Activated CD8-positive, alpha-beta memory T cell treated with anti-CD3 and anti-CD28 coated beads for 36 hours (primary cell): ENCODE results near the gene ERH. TPM values are rescaled to one million over a fixed set of nuclear protein-coding genes. Genes with fewer than 3 reads are reported as not detected.
"Not testable (repeated sequence)": the region's sequence is repeated elsewhere in the genome, so short reads cannot be mapped to it uniquely, and the experiment has no call there.

Experiments
- CTCF ChIA-PET: fragments of 350-600 bp; sonication (Branson Sonifier 250); formaldehyde crosslinking; loops from one replicate; lab custom pipeline; 2021; ENCODE audit warnings: antibody characterized with exemption; lab: Charles Lee
- POLR2A ChIA-PET: fragments of 350-600 bp; sonication (Branson Sonifier 250); formaldehyde crosslinking; loops from one replicate; lab custom pipeline; 2021; ENCODE audit warnings: antibody characterized with exemption; lab: Charles Lee
- total RNA-seq, 2 experiments: library from RNA; stranded (reverse); gene quantifications; one replicate each; pipeline ENCODE4 v1.2.3, GENCODE V29; 2021

Gene ERH
- total RNA-seq, result 100 to 1,000 TPM; 386 to 398 TPM

GRCh38 chr14:69398053-69398817 lies at the start of gene ERH, which contains the start of gene SLC39A9:
Gene ERH (minus strand): TSS chr14:69398299. CDS start chr14:69398233, 66 bp downstream.
Gene SLC39A9 (plus strand): TSS chr14:69398692. CDS start chr14:69399370, 678 bp downstream.
- CTCF ChIA-PET, result interaction anchor here (1.1 kb wide), 1 partner anchor 19 kb away, joined by 3 read pairs; no protein-coding TSS in a partner anchor
- POLR2A ChIA-PET, result interaction anchor here (0.5 to 1.1 kb wide), 7 partner anchors 19 to 251 kb away, joined by 3 read pairs; no protein-coding TSS in a partner anchor

GRCh38 chr14:69443296-69443805 lies 45.3 kb upstream of the ERH start:
- ChIA-PET POLR2A (no interaction called here), CTCF (no interaction called here)

GRCh38 chr14:69441948-69442347 lies 43.8 kb upstream of the ERH start:
- ChIA-PET POLR2A (no interaction called here), CTCF (no interaction called here)

DNA sequence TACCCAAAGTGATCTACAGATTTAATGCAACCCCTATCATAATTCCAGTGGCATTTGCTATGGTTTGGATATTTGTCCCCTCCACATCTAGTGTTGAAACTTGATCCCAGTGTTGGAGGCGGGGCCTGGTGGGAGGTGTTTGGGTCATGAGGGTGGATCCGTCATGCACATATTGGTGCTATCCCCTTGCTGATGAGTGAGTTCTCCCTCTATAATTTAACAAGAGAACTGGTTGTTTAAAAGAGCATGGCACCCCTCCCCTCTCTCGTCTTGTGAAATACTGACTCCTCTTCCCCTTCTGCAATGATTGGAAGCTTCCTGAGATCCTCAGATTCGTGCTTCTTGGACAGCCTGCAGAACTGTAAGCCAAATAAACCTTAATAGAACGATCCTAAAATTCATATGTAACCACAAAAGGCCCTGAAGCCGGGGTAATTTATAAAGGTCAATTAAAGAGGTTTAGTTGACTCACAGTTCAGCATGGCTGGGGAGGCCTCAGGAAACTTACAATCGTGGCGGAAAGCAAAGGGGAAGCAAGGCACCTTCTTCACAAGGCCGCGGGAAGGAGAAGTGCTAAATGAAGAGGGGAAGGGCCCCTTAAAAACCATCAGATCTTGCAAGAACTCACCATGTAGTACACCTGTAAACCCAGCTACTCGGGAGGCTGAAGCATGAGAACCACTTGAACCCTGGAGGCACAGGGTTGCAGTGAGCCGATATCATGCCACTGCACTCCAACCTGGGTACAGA lies 41.6 kb upstream of the ERH start:
- ChIA-PET CTCF (no interaction called here), POLR2A (no interaction called here)

- CTCF ChIA-PET, result no interaction called here
Observed at GRCh38 chr14:69432364-69432763, 34.3 kb upstream of the ERH start.

GRCh38 chr14:69430306-69430939 lies 32.3 kb upstream of the ERH start:
- CTCF ChIA-PET, result no interaction called here
- POLR2A ChIA-PET, result no interaction called here

More at GRCh38 chr14:69432364-69432763, 34.3 kb upstream of the ERH start:
- POLR2A ChIA-PET, result no interaction called here

- CTCF ChIA-PET, result no interaction called here
Observed at GRCh38 chr14:69429643-69430042, 31.5 kb upstream of the ERH start.

GRCh38 chr14:69428289-69428998 lies 30.3 kb upstream of the ERH start:
- ChIA-PET POLR2A (no interaction called here), CTCF (no interaction called here)

More at GRCh38 chr14:69429643-69430042, 31.5 kb upstream of the ERH start:
- POLR2A ChIA-PET, result no interaction called here

GRCh38 chr14:69427596-69427995 lies 29.5 kb upstream of the ERH start:
- CTCF ChIA-PET, result no interaction called here

DNA sequence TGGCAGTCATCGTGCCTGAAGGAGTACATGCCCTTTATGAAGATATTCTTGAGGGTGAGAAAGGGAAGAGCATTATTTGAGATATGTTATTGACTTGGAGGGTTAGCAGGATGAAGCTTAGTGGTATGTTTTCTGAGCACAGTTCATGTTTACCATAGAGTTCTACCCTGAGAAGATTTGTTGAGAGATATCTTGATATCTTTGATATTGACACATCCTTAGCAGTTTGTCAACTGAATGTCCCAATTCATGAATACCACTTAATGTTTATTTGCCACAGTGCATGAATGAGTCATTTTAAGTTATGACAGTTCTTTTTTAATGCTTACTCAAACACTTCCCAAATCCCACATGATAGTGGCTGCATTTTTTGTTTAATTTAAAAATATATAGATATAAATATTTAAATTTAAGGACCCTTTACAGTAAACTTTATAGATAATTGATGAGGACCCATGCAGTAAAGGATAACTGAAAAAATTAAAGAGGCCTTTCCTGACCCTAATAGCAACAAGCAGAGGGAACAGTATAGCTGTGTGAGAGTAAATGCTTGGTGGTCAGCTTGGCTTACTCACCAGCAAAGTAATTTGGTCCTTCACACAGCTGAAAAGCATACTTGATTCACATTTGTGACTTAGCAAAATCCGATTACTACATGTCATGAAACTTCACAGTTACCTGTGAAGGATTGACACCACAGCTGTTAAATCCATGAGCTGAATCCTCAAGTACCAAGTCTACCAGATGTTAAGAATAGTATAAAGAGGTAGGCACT lies 26.2 kb upstream of the ERH start:
- ChIA-PET POLR2A (no interaction called here), CTCF (no interaction called here)

More at GRCh38 chr14:69427596-69427995, 29.5 kb upstream of the ERH start:
- POLR2A ChIA-PET, result no interaction called here

DNA sequence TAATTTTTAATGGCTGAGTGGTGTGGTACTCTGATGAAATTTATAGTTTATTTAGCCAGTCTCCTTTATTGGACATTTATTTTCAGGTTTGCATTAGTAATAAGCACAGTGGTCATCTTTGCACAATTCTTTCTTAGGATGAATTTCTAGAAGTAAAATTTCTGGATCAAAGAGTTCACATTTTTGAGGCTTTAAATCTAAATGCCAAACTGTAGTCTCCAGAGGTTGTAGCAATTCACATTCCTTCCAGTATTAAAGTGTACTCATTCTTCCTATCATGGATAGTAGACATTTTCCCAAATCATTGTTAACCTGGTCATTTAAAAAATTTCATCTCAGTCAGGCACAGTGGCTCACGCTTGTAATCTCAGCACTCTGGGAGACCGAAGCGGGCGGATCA lies 25.2 kb upstream of the ERH start:
- ChIA-PET CTCF (no interaction called here), POLR2A (no interaction called here)

DNA sequence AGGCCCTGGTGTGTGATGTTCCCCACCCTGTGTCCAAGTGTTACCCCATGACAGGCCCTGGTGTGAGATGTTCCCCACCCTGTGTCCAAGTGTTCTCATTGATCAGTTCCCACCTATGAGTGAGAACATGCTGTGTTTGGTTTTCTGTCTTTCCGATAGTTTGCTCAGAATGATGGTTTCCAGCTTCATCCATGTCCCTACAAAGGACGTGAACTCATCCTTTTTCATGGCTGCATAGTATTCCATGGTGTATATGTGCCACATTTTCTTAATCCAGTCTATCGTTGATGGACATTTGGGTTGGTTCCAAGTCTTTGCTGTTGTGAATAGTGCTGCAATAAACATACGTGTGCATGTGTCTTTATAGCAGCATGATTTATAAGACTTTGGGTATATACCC lies 18.0 kb upstream of the ERH start:
- POLR2A ChIA-PET, CTCF ChIA-PET: not testable (repeated sequence)

DNA sequence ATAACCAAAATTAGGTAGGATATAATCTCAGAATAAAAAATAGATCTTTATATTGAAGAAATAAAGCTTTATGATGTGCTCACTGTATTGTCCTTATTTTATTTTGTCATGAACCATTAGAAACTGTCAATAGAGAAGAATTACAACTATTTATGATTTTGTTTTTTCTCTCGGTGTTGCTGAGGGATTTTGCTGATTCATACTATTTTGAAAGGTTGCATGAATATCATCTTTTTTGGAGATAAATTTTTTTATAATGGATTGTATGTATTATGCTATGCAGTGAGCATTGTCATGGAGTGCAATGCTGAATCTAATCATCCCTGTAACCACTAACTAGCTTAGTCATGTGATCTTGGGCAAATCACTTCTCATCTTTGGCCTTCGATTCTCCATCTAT lies 15.4 kb upstream of the ERH start:
- POLR2A ChIA-PET, result no interaction called here
- CTCF ChIA-PET, result no interaction called here

DNA sequence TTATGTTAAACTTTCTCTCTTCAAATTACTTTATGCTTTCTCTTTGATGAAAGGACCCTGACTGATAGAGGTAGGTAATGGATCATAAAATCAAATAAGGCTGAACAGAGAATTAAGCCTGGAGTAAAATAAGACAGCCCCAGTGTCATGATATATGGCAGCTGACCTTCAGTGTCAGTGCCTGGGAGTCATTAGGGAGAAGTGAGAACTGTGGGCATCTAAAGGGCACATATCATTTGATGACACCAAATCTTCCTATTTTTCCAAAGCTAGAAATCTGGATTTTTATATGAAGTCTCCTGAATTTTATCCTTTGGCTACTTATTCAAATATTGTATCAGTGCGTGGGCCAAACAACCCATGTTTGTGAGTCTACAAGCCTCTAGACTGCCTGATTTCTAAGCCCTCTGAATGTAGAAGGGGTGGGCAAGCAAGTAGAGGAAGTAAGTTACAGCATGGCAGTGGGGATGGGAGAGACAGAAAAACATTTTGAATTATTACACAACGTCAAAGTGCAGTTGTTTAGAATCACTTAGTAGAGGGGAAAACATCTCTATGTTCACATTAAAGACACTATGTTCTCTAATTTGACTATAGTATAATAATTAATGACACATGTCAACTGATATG lies 10.3 kb upstream of the ERH start:
- POLR2A ChIA-PET, result no interaction called here

DNA sequence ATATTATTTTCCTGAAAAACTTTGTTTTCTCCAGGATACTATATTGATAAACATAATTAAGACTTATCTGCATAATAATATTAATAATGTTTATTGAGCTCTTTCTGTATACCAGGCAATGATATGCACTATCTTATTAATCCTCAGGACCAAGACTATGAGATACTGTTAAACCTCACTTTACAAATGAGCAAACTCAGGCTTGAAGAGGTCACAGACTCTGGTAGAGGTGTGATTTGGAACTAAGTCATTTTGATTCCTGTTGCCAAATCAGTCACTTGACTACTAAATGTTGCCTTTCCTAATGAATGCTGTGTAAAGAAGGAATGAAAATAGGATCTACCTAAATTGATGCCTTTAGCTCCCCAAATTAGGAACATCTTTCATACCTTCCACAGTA lies 7.7 kb upstream of the ERH start:
- ChIA-PET CTCF (interaction anchor here (1.1 kb wide), 1 partner anchor 276 kb away, joined by 3 read pairs; no protein-coding TSS in a partner anchor), POLR2A (no interaction called here)

More for the DNA sequence above, 10.3 kb upstream of the ERH start:
- CTCF ChIA-PET, result no interaction called here

DNA sequence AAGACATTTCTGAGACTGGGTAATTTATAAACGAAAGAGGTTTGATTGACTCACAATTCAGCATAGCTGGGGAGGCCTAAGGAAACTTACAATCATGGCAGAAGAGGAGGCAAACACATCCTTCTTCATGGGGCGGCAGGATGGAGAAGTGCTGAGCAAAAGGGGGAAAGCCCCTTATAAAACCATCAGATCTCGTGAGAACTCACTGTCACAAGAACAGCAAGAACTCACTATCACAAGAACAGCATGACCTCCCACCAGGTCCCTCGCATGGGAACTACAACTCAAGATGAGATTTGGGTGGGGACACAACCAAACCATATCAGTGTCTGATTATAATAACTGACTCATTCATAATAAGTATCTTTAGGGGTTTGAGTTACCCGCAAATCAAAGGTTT lies 6.8 kb upstream of the ERH start:
- POLR2A ChIA-PET, result no interaction called here
- CTCF ChIA-PET, result interaction anchor here (1.0 kb wide), 1 partner anchor 144 kb away, joined by 3 read pairs; no protein-coding TSS in a partner anchor

DNA sequence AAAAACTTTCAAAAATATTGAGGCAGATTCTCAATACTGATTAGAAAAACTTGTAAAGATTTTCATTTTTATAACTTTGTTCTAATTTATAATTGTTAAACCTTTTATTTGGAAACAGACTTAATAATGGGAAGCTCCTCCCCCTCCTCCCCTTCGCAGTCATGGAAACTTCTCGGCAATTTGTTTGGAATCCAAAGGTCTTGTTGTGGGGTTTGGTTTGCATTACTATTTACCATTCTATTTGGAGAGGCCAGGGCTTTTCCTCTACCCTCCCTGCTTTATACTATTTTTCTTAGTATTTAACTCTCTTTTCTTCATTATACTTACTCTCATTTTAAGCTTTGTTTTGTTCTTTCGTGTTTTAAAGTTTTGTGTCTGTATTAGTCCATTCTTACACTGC lies 6.4 kb upstream of the ERH start:
- ChIA-PET POLR2A (no interaction called here), CTCF (interaction anchor here (1.0 kb wide), 1 partner anchor 143 kb away, joined by 3 read pairs; no protein-coding TSS in a partner anchor)

DNA sequence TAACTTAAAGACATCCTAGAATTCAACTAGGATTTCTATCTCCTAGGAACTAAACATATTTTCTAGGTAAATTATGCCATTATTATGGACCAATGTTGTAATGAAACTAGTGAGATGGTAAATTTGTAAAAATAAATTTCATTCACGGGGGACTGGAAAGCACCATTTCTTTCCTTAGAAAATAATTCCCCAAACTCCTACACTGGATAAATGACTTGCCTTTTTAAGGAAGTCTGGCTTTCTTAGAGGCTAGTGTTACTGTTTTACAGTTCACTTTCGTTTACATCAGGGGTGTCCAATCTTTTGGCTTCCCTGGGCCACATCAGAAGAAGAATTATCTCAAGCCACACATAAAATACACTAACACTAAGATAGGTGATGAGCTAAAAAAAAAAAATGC lies 3.7 kb upstream of the ERH start:
- CTCF ChIA-PET, result no interaction called here
- POLR2A ChIA-PET, result no interaction called here
